Nephron (organoid): ENCODE data around the gene WNT1.

Experiments
- H3K27ac Mint-ChIP-seq, 3 experiments: 2 replicates each; pipeline ENCODE4 v1.8.0; 2020; ENCODE audit warnings: mixed read lengths in 3 of 3, mild to moderate bottlenecking in 2 of 3, moderate library complexity in 1 of 3
- H3K27me3 Mint-ChIP-seq: 2 replicates; pipeline ENCODE4 v1.8.0; 2021; ENCODE audit warnings: low read depth, mild to moderate bottlenecking, moderate library complexity, mixed read lengths
- H3K36me3 Mint-ChIP-seq: 2 replicates; pipeline ENCODE4 v1.8.0; 2020; ENCODE audit warnings: low read depth, mixed read lengths
- H3K4me1 Mint-ChIP-seq: 2 replicates; pipeline ENCODE4 v1.8.0; 2020; ENCODE audit warnings: mixed read lengths
- H3K4me3 Mint-ChIP-seq, 3 experiments: 2 replicates each; pipeline ENCODE4 v1.8.0; 2020; ENCODE audit warnings: mild to moderate bottlenecking in 3 of 3, mixed read lengths in 3 of 3, moderate library complexity in 2 of 3
- H3K9me3 Mint-ChIP-seq: 2 replicates; pipeline ENCODE4 v1.8.0; 2020; ENCODE audit warnings: mixed read lengths
- TF ChIP-seq, protein P1 (sequence below), 3 experiments: fragments of 200-600 bp; sonication (generic); IDR thresholded peaks; one replicate each; pipeline ENCODE4 v1.5.0; 2021; ENCODE audit warnings: antibody characterized with exemption in 3 of 3; ENCODE audit not compliant: unreplicated experiment in 3 of 3

WNT1 gene

DNA sequence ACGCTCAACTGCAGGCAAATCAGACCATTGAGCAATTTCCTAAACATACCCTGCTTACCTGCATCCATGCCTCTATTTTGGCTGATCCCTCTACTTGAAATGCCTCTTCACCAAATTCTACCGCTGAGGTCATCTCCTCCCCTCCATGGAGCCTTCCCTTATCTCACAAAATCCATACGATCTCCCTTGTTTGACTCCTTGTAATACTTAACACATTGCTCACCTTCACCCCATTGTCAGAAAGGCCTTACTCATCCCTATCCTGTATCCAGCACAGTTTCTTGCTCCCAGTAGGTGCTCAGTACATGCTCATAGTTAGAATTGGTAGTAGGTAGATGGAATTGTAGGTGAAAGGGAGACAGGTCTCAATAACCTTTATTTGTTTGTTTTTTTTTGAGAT, 15.7 kb downstream of the WNT1 start:
- Mint-ChIP-seq H3K4me3 (no peak overlapping the region), H3K36me3 (no peaks in the 10 kb centered on the region), H3K27ac (no peak overlapping the region), H3K27me3 (peaks cover 84% of the 10 kb centered on the region), H3K4me1 (peaks cover 11% of the 10 kb centered on the region), H3K9me3 (no peaks in the 10 kb centered on the region)
- TF ChIP-seq, protein P1, sequence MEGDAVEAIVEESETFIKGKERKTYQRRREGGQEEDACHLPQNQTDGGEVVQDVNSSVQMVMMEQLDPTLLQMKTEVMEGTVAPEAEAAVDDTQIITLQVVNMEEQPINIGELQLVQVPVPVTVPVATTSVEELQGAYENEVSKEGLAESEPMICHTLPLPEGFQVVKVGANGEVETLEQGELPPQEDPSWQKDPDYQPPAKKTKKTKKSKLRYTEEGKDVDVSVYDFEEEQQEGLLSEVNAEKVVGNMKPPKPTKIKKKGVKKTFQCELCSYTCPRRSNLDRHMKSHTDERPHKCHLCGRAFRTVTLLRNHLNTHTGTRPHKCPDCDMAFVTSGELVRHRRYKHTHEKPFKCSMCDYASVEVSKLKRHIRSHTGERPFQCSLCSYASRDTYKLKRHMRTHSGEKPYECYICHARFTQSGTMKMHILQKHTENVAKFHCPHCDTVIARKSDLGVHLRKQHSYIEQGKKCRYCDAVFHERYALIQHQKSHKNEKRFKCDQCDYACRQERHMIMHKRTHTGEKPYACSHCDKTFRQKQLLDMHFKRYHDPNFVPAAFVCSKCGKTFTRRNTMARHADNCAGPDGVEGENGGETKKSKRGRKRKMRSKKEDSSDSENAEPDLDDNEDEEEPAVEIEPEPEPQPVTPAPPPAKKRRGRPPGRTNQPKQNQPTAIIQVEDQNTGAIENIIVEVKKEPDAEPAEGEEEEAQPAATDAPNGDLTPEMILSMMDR (IDR thresholded peaks at IDR 0.05; ENCODE audit: unreplicated experiment in 3 of 3), result no peak

GRCh38 chr12:48994224-48995085, 16.3 kb downstream of the WNT1 start:
- Mint-ChIP-seq H3K4me3 (peak overlapping the region in 2 of 3 experiments; percentile 6 to 22), H3K4me1 (peaks cover 13% of the 10 kb centered on the region)

DNA sequence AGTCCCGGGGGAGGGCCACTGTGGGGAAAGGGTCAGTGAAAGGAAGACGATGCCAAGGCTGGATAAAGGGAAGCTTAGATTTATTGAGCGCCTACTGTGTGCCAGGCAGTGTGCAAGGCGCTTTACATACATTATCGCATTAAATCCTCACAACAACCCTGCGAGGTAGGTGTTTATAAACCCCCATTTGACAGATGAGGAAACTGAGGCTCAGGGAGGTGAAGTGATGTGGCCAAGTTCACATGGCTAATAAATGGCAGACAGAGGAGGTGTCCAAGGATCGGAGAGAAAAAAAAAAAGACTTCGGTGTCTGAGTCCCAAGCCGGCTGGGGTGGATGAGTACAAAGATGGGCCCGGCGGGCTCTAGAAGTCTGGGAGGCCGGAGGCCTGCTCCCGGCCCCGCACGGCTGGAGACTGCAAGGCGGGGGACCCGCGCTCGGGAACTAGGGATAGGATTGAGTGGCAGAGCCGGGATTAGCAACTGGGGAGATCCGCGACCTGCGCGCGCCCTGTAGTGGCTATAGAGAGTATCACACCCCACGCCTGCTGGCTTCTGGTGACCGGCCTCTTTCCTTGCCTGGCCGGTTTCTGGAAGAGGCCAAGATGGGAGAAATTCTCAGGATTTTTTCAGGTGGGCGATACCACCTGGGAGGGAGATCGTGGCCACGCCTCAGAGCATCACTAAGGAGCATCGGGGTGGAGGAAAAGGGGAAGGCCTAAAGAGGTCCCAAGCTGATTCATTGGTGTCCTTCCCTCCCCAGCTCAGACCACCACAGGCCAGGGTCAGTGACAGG, 17.2 kb downstream of the WNT1 start:
- Mint-ChIP-seq H3K36me3 (peaks cover 3% of the 10 kb centered on the region), H3K27me3 (peaks cover 84% of the 10 kb centered on the region), H3K9me3 (no peaks in the 10 kb centered on the region), H3K4me1 (peaks cover 21% of the 10 kb centered on the region), H3K4me3 (peak overlapping the region; percentile 60 to 76 (median 68)), H3K27ac (peak overlapping the region in 1 of 3 experiments; percentile 60)
- TF ChIP-seq, protein P1 (IDR thresholded peaks at IDR 0.05; ENCODE audit: unreplicated experiment in 3 of 3), result peak; percentile 86 to 91 (median 89)

More at GRCh38 chr12:48994224-48995085, 16.3 kb downstream of the WNT1 start:
- H3K27me3 Mint-ChIP-seq, result peaks cover 84% of the 10 kb centered on the region
- H3K9me3 Mint-ChIP-seq, result no peaks in the 10 kb centered on the region
- TF ChIP-seq, protein P1 (IDR thresholded peaks at IDR 0.05; ENCODE audit: unreplicated experiment in 3 of 3), result no peak
- H3K36me3 Mint-ChIP-seq, result no peaks in the 10 kb centered on the region
- H3K27ac Mint-ChIP-seq, result no peak overlapping the region

DNA sequence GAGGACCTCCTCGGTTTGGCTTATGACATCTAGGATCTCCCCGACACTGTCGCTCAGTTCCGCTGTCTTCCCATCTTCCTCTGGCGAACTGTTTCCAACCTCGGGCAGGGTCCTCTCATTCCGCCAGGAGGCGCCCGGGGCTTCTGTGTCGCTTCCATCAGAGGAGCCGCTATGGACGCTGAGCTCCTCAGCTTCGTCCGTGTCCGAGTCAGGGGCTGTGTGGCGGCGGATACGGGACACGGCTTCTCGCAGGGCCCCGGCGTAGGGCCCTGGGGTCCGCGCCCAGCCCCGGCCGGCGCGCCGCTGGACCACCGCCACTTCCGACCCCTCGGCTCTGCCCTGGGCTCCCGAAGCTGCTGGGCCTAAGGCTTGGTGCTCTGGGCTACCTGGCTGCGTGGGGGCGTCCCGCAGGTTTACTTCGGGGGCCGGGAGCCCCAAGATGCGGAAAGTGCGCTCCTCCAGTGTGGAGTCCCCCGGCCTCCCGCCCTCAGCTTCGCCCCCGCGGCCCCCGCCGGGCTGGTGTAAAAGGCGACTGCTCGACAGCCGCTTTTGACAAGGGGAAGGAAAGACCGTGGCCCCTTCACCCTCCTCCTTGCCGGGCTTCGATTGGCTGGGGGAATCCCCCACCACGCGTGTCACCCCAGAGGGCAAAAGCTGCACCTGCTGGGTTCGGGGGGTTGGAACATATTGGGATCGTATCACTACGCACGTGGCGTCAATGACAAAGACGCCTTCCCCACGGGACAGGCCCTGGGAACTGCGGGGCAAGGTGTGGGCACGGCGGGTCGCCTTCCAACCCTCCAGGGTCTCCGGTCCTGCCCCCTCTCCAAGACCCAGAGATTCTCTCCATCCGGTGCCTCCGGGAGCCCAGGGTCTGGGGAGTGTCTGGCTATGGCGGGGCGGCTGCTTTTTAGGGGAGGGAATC, 18.9 kb downstream of the WNT1 start:
- Mint-ChIP-seq H3K9me3 (no peaks in the 10 kb centered on the region), H3K4me1 (peaks cover 31% of the 10 kb centered on the region), H3K4me3 (peak overlapping the region; percentile 48 to 64 (median 58)), H3K27ac (peak overlapping the region in 1 of 3 experiments; percentile 10), H3K27me3 (peaks cover 81% of the 10 kb centered on the region), H3K36me3 (peaks cover 17% of the 10 kb centered on the region)
- TF ChIP-seq, protein P1 (IDR thresholded peaks at IDR 0.05; ENCODE audit: unreplicated experiment in 3 of 3), result peak; percentile 77 to 83 (median 80)

GRCh38 chr12:48997719-48998496, 19.8 kb downstream of the WNT1 start:
- H3K4me3 Mint-ChIP-seq, result peak overlapping the region; percentile 48 to 64 (median 58)

More at GRCh38 chr12:48997719-48998496, 19.8 kb downstream of the WNT1 start:
- Mint-ChIP-seq H3K27ac (no peak overlapping the region), H3K9me3 (no peaks in the 10 kb centered on the region), H3K36me3 (peaks cover 26% of the 10 kb centered on the region), H3K4me1 (peaks cover 31% of the 10 kb centered on the region), H3K27me3 (peaks cover 76% of the 10 kb centered on the region)
- TF ChIP-seq, protein P1 (IDR thresholded peaks at IDR 0.05; ENCODE audit: unreplicated experiment in 3 of 3), result no peak
